MM.1S (cell line): ENCODE measurements around the gene MS4A7.

ENCODE experiments used
- CTCF ChIP-seq: fragments of 300-600 bp; sonication (generic); IDR thresholded peaks from 2 replicates; pipeline ENCODE4 v1.5.1; 2016; ENCODE audit warnings: antibody characterized with exemption, low read length, mixed read lengths
- EZH2phosphoT487 ChIP-seq: fragments of 300-600 bp; sonication (generic); IDR thresholded peaks from 2 replicates; pipeline ENCODE4 v1.6.1; 2018; ENCODE audit warnings: antibody characterized with exemption, low read length

GRCh38 chr11:60396799-60397198, 18.5 kb downstream of the MS4A7 start:
- TF ChIP-seq EZH2phosphoT487 (no peak), CTCF (no peak)
